SKM-1 treated with dmso at 0.1 percent for 144 hours (cell line): ENCODE data around the gene DCAF5.

Source experiments
- DNase-seq: peaks from one replicate; lab custom pipeline; 2025; ENCODE audit not compliant: unreplicated experiment; lab: John Stamatoyannopoulos, UW

Gene DCAF5

GRCh38 chr14:69149461-69150244 lies 3.3 kb downstream of the DCAF5 start:
- no peak for DNase-seq

DNA sequence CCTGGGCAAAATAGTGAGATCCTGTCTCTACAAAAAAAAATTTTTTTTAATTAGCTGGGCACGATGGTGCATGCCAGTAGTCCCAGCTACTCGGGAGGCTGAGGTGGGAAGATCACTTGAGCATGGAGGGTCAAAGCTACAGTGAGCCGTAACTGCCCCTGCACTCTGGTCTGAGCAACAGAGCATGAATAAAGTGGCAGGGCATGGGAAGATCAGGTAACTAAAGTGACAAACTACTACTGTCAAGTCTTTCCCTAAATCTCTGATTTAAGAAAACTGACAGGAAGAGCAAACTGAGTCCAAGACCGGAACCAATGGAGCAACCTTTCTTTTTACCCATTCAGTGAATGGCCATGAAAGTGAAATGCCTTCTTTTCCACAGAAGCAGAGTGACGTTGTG lies 10.8 kb downstream of the DCAF5 start:
- no peak for DNase-seq

- DNase-seq = no peak
Observed at GRCh38 chr14:69141550-69141949, 11.4 kb downstream of the DCAF5 start.

- no peak for DNase-seq
Observed at GRCh38 chr14:69139743-69140142, 13.2 kb downstream of the DCAF5 start.

DNA sequence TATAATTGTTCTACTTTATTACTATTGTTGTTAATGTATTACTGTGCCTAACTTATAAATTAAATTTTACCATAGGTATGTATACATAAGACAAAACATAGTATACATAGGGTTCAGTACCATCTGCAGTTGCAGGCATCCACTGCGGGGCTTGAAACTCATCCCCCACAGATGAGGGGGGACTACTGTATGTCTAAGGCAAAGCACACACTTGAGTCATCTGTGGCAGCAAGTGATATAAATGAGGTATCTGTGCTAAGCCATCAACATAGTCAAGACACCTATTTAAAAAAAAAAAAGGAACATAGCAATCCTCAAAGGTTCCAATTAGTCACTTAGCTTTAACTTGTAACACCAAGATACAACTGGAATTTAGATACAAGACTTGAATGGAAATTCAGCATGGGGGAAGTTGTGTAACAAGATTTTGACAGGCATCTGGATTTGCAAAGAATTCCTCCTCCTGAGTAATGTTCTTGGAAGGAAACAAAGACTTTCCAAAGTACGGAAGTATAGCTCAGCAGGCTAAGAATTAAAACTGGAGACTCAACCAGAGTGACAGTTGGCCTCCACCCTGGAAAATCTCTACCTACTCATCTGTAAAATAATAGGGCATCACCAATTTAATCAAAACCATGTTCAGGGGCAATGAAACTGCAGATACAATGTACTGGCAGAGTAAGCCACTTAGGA lies 14.9 kb downstream of the DCAF5 start:
- DNase-seq = no peak

- DNase-seq = no peak
Observed at GRCh38 chr14:69137416-69137815, 15.5 kb downstream of the DCAF5 start.

GRCh38 chr14:69135133-69135532 lies 17.8 kb downstream of the DCAF5 start:
- no peak for DNase-seq

GRCh38 chr14:69133206-69134125 lies 19.5 kb downstream of the DCAF5 start:
- DNase-seq = no peak

DNA sequence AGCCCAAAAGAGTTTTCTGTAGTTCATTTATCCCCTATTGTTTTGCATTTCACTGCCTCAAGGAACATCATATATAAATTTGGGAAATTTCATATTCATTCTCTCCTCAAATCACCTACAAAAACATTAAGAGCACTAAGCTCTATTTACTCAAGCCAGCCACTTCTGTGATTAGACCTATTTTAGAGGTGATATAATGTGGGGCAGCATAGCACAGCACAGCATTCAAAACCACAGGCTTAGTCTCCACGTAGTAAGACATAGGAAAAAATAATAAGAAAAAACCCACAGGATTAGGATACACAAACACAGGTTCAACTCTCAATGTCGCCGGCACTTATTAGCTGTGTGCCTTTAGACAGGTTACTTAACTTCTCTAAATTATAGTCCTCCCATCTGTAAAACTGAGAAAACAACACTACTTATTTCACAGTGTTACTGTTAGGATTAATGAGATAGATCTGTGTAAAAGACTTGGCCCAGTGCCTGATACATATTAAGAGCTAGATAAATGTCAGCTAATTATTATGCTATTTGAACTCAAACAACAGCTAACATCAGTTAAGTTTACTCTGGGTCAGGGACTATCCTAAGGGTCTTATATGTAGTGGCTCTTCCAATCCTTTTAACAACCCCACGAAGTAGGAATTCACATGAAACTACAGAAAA lies 20.3 kb downstream of the DCAF5 start:
- no peak for DNase-seq

DNA sequence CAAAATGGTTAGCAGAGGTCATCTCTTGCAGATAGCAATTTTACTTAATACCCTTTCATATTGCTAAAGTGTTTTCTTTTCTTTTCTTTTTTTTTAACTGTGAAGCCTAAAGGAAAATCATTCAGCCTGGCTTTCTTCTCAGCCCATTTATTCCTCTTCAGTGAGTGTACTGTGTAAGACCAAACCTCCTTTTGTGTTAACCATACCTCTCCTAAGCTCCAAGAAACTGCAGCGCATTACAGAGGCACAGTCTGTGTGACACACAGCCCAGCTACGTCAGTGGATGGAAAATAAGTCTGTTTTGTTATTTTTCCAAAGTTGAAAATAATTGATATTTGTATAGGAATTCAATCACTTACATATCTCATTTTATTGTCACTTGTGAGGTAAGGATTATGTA lies 21.7 kb downstream of the DCAF5 start:
- DNase-seq = no peak

- peak; percentile 9 for DNase-seq
Observed at GRCh38 chr14:69129264-69129880, 23.5 kb downstream of the DCAF5 start.

- DNase-seq = no peak
Observed at GRCh38 chr14:69118305-69118704, 34.6 kb downstream of the DCAF5 start.

GRCh38 chr14:69117020-69117767 lies 35.7 kb downstream of the DCAF5 start:
- no peak for DNase-seq

DNA sequence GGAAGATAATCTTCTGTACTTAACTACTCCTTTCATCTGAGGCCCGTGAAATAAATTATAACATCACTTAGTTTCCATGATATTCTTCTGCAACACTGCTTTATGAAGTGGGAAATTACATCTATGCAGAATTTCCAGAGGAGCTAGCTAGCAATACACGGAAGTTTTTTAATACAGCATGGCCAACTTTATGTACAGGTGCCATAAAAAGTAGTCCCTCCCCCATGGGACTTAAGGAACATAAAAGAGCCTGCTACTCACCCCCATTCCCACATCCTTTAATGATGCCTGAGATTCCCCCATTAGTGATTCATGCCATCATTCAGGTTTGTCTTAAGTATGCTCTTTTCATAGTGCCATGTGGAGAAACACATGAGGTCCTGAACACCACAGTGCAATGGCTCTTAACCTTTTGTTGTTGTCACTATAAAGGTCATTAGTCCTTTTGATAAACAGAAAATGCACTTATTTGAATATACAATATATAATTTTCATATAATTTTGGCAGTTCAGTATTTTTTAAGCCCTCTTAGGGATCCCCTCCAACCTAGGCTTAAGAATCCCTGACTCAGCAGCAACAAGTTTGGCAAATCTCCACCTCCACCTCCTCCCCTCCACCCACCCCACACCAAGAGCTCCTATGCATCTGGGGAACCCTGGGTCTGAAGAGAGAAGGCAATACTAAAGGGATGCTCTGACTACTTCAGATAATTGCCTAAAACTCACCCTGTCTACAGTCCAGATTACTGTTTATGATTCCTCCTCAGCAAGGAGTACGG lies 37.3 kb downstream of the DCAF5 start:
- DNase-seq = no peak

GRCh38 chr14:69114763-69115162 lies 38.2 kb downstream of the DCAF5 start:
- DNase-seq = no peak

- DNase-seq = no peak
Observed at GRCh38 chr14:69108358-69108757, 44.6 kb downstream of the DCAF5 start.

GRCh38 chr14:69107407-69108003 lies 45.4 kb downstream of the DCAF5 start:
- peak; percentile 1 for DNase-seq

- no peak for DNase-seq
Observed at GRCh38 chr14:69106451-69106850, 46.5 kb downstream of the DCAF5 start.

DNA sequence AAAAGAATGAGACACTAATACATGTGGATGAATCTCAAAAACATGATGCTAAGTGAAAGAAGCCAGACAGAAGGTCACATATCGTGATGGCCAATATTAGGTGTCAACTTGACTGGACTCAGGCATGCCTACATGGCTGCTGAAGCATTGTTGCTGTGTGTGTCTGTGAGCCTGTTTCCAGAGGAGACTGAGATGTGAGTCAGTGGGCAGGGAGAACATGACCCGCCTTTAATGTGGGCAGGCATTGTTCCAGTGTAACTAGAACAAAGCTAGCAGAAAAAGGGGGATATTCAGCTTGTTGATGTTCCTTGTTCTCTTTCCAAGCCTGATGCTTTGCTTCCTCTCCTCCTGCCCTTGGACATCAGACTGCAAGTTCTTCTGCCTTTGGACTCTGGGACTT lies 47.6 kb downstream of the DCAF5 start:
- DNase-seq = no peak
